HK-2 (cell line): Measurements from ENCODE around the gene TRPC4AP.

Experiments
- DNase-seq: peaks from one replicate; pipeline ENCODE4 v3.0.0-alpha.2; 2018; ENCODE audit not compliant: unreplicated experiment

The TRPC4AP gene

DNA sequence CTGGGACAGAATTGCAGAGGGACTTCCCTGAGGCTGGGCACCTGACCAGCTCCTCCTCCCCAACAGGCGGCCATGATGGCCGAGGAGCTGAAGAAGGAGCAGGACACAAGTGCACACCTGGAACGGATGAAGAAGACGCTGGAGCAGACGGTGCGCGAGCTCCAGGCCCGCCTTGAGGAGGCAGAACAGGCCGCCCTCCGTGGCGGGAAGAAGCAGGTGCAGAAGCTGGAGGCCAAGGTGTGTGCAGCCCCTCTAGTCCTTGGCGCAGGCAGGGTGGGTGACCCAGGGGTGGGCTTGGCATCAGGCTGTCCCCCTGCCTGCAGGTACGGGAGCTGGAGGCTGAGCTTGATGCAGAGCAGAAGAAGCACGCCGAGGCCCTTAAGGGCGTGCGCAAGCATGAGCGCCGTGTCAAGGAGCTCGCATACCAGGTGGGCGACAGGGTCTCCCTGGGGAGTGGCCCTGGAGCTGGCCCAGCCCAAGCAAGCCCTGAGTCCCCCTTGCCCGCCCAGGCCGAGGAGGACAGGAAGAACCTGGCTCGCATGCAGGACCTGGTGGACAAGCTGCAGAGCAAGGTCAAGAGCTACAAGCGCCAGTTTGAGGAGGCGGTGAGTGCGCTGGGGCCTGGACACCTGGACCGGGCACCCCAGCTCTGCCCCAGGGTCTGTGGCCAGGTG is 91.5 kb downstream of the TRPC4AP start:
- DNase-seq: no peak

DNA sequence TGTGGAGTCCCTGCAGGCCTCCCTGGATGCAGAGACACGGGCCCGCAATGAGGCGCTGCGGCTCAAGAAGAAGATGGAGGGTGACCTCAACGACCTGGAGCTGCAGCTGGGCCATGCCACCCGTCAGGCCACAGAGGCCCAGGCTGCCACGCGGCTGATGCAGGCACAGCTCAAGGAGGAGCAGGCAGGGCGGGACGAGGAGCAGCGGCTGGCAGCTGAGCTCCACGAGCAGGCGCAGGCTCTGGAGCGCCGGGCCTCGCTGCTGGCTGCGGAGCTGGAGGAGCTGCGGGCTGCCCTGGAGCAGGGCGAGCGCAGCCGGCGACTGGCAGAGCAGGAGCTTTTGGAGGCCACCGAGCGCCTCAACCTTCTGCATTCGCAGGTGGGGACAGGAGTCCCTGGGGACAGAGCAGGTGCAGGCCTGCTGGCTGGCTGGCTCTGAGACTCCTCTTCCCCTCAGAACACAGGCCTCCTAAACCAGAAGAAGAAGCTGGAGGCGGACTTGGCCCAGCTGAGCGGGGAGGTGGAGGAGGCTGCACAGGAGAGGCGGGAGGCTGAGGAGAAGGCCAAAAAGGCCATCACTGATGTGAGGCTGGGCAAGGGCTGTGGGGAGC is 92.2 kb downstream of the TRPC4AP start:
- DNase-seq: no peak

DNA sequence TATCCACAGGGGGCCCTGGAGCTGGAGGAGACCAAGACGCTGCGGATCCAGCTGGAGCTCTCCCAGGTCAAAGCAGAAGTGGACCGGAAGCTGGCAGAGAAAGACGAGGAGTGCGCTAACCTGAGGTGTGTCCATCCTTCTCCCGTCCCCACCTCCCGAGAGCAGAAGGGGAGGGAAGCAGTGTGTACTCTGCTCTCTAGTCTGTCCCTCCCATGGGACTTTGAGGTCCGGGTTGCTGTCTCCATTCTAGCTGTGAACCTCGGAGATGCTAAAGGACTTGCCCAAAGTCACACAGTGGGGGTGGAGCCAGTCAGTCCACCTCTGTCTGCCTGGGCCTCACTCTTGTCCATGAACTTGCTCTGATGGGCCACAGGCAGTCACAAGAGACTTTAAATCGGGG is 92.8 kb downstream of the TRPC4AP start:
- no peak for DNase-seq

DNA sequence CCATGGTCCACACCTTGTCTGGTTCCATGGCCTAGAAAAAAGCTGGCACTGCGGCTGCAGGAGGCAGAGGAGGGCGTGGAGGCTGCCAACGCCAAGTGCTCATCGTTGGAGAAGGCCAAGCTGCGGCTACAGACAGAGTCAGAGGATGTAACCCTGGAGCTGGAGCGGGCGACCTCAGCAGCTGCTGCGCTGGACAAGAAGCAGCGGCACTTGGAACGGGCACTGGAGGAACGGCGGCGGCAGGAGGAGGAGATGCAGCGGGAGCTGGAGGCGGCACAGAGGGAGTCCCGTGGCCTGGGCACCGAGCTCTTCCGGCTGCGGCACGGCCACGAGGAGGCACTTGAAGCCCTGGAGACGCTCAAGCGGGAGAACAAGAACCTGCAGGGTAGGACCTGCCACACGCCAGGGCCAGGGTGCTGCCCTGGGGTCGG is 93.6 kb downstream of the TRPC4AP start:
- no peak for DNase-seq

DNA sequence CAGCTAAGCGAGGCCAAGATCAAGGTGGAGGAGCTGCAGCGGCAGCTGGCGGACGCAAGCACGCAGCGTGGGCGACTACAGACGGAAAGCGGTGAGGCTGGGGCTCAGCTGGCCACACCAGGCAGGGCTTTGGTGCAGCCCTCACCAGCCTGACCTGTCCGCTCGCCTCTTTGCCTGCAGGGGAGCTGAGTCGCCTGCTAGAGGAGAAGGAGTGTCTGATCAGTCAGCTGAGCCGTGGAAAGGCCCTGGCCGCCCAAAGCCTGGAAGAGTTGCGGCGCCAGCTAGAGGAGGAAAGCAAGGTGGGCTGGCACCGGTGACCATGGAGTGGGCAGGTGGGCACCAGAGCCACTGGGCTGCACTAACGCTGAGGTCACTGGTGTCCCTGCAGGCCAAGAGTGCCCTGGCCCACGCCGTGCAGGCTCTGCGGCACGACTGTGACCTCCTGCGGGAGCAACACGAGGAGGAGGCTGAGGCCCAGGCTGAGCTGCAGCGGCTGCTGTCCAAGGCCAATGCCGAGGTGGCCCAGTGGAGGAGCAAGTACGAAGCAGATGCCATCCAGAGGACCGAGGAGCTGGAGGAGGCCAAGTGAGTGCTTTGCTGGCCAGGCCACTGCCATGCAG is 94.2 kb downstream of the TRPC4AP start:
- DNase-seq: no peak

DNA sequence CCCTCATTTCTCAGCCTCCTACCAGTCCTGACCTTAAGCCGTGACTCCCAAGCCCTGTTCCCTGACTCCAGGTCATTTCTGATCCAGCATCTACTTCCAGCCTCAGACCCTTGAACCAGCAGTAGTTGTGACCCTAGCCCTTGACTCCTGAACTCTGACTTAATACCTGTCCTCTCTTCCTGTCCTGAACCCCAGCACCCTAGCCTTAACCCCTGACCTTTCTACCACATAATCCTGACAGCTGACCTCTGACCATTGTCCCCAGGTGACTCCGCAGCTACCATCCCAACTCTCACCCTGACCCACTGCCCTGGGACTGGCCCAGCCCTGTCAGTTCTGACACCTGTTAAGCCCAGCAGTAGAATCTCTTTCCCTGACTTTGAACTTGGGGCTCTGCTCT is 94.8 kb downstream of the TRPC4AP start:
- DNase-seq: no peak

DNA sequence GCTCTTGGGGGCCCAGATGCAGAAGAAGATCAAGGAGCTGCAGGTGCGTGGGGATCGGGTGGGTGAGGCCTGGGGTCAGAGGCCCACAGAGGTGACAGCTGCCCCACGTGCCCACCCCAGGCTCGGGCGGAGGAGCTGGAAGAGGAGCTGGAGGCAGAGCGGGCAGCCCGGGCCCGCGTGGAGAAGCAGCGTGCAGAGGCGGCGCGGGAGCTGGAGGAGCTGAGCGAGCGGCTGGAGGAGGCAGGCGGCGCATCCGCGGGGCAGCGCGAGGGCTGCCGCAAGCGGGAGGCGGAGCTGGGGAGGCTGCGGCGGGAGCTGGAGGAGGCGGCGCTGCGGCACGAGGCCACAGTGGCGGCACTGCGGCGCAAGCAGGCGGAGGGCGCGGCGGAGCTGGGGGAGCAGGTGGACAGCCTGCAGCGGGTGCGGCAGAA is 95.5 kb downstream of the TRPC4AP start:
- DNase-seq: no peak

DNA sequence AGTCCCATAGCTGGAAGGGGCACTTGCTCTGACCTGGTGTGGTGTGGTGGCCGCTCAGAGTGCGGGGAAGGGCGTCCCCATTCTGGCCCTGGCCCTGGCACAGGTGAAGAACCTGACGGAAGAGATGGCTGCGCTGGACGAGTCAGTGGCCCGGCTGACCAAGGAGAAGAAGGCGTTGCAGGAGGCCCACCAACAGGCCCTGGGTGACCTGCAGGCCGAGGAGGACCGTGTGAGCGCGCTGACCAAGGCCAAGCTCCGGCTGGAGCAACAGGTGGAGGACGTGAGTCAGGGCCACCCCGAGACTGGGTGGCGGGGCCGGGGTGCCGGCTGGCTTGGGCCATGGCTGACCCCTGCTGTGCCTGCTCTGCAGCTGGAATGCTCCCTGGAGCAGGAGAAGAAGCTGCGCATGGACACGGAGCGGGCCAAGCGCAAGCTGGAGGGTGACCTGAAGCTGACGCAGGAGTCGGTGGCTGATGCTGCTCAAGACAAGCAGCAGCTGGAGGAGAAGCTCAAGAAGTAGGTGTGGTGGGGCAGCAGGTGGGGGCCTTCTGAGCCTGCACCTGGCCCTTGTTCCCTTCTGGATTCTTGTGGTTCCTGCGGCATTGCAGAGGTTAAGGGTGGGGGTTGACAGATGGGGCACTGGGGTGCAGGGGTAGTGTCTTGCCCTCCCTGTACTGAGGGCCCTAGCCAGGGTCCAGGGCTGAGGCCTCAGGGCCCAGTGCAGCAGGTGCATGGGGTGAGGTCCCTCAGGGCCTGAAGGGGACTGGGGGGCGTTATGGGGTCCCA is 96.2 kb downstream of the TRPC4AP start:
- no peak for DNase-seq

DNA sequence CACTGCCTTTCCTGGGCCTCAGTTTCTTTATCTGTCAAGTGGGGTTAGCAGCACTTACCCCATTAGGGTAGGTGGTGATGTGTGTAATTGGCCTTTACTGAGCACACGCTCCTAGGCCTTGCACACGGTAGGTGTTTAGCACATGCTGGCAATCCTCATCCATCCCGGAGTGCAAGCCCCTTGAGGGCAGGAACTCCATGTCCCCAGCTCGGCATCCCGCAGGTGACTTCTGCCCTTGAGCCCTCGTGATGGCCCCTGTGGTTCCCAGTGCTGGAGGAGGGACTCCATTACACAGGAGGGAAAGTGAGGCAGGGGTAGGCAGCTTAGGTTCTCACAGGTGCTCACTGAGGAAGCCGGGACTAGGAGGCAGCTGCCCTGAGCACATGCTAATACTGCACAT is 96.9 kb downstream of the TRPC4AP start:
- DNase-seq: no peak

DNA sequence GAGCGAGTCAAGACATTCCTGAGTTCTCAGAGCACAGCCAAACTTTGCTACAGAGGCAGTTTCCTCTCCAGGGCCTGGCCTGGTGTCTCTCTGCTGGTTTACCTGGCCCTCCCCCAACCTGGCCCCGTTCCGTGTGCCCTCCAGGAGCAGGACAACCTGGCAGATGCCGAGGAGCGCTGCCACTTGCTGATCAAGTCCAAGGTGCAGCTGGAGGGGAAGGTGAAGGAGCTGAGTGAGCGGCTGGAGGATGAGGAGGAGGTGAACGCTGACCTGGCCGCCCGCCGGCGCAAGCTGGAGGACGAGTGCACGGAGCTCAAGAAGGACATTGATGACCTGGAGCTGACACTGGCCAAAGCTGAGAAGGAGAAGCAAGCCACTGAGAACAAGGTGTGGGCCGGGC is 97.4 kb downstream of the TRPC4AP start:
- no peak for DNase-seq

DNA sequence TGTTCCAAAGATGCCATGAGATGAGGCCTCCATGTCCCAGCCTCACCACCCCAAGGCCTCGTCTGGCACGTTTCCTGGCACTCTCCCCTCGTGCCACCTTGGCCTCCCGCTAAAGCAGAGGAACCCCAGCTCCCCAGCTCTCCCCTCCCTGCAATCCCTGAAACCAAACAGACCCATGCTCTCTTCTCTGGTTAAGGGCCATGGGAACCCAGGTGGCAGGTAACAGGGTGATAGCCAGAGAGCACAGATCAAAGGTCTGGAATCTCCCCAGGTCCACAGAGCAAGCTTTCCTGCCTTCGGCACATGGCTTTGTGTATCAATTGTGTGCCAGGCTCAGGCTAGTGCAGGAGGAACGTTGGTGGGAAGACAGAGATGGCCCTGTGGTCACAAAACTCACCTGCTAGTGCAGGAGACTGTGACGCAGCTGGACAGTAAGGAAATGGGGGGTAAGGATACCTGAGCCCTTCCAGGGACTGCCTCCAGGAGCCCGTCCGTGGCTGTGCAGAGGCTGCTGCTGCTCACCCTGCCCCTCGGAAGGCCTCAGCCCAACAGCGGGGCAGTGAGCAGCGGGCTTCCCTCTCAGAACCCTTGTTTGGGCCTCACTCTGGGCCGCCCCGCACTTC is 98.0 kb downstream of the TRPC4AP start:
- no peak for DNase-seq

DNA sequence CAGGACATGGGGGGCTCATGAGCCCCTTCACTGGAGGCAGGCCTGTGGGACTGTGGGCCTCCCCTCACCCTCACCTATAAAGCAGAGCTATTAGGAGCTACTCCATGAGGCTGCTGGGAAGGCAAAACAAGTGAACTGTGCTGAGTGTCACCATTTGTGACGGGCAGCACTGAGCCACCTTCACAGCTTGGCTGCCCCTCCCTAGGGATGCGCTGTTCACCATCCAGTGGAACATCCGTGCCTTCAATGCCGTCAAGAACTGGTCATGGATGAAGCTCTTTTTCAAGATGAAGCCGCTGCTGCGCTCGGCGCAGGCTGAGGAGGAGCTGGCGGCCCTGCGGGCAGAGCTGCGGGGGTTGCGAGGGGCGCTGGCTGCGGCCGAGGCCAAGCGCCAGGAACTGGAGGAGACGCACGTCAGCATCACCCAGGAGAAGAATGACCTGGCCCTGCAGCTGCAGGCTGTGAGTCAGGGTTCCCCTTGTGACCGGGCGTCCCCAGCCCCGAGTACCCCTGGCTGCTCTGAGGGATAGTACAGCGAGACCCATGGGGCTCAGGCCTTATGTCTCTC is 98.6 kb downstream of the TRPC4AP start:
- DNase-seq: no peak

DNA sequence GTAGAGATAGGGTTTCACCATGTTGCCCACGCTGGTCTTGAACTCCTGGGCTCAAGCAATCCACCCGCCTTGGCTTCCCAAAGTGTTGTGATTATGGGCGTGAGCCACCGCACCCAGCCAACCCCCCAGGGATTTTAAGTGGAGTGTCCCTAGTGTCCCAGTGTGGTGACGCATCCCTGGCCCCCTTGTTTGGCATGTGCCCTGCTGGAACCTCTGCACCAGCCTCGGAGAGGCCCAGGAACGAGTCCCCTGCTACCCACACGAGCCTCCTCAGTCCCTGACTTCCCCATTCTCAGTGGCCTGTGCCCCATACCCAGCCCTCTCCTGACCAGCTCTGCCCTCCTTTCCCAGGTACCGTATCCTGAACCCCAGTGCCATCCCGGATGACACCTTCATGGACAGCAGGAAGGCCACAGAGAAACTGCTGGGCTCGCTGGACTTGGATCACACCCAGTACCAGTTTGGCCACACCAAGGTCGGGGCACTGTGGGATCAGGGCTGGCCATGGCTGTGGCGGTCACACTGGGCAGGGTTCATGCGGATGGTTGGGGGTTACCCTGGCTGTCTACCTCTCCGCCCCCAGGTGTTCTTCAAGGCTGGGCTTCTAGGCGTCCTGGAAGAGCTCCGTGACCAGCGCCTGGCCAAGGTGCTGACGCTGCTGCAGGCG is 99.7 kb downstream of the TRPC4AP start:
- no peak for DNase-seq

DNA sequence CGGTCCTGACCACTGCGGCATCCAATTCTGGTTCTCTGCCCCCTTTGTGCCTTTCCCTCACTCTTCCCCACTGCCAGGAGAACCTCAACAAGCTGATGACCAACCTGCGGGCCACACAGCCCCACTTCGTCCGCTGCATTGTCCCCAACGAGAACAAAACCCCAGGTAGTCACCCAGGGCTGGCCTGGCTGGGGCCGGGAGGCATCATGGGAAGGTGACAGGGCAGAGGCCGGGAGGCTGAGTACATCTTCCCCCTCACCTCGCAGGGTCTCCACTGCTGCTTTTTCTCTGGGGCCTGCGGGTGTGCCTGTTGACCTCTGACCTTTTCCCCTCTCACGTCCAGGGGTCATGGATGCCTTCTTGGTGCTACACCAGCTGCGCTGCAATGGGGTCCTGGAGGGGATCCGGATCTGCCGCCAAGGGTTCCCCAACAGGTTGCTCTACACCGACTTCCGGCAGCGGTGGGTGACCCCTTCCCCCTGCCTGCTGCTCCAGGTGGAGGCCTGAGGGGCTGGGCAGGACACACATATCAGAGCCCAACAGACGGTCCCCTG is 101.9 kb downstream of the TRPC4AP start:
- no peak for DNase-seq

DNA sequence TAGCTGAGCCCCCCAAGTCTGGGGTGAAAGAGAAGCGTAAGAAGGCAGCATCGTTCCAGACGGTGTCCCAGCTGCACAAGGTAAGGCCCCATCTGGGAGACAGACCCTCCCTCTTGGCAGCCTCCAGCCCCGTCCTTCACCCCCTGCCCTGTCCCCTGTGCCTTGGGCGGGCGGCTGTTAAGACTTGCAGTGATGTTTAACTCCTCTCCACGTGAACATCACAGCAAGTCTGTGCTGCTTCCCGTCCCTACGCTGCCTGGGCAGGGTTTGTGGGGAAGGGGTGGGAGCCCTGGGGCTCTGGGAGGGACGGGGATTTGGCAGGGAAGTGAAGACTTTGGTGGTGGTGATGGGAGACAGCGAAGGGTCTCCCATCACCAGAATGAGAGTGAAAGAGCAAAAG is 102.4 kb downstream of the TRPC4AP start:
- DNase-seq: no peak

DNA sequence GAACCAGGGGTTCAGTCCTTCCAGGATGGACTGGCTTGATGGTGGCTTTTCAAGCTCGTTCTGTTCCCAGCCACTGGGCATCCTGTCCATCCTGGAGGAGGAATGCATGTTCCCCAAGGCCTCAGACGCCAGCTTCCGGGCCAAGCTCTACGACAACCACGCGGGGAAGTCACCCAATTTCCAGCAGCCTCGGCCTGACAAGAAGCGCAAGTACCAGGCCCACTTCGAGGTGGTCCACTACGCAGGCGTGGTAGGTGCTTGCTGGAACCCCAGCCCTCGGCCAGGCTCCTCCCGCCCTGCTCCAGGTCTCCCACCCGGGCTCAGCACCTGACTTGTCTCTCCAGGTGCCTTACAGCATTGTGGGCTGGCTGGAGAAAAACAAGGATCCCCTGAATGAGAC is 102.9 kb downstream of the TRPC4AP start:
- no peak for DNase-seq

DNA sequence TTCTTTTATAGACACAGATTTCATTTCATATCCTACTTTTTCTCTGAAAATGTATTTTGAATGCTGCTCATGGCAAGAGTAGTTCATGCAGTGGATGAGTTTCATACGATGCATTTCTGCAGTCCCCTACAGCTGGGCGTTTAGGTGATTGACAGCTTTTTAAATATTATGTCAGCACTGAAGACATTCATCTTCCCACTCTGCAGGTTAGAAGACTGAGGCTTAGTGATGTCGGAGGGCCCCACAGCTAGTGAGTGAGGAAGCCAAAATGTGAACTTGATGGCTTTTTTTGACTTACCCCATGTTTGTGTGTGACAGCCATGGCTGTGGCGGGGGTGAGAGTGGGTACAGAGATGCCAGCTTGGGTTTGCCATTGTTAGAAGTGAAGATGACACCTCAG is 103.5 kb downstream of the TRPC4AP start:
- DNase-seq: no peak

DNA sequence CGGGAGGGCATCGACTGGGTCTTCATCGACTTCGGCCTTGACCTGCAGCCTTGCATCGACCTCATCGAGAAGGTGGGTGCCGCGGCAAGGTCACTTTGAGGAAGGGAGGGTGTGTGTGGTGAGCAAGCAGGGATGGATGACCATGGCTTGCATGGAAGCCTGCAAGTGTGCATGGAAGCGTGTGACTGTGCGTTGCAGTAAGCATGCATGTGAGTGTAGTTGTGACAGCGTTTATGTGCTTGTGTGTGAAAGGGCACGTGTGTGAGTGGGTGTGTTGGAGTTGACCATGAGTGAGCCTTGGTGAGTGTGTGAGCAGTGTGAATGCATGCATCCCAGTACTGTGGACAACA is 104.4 kb downstream of the TRPC4AP start:
- no peak for DNase-seq

DNA sequence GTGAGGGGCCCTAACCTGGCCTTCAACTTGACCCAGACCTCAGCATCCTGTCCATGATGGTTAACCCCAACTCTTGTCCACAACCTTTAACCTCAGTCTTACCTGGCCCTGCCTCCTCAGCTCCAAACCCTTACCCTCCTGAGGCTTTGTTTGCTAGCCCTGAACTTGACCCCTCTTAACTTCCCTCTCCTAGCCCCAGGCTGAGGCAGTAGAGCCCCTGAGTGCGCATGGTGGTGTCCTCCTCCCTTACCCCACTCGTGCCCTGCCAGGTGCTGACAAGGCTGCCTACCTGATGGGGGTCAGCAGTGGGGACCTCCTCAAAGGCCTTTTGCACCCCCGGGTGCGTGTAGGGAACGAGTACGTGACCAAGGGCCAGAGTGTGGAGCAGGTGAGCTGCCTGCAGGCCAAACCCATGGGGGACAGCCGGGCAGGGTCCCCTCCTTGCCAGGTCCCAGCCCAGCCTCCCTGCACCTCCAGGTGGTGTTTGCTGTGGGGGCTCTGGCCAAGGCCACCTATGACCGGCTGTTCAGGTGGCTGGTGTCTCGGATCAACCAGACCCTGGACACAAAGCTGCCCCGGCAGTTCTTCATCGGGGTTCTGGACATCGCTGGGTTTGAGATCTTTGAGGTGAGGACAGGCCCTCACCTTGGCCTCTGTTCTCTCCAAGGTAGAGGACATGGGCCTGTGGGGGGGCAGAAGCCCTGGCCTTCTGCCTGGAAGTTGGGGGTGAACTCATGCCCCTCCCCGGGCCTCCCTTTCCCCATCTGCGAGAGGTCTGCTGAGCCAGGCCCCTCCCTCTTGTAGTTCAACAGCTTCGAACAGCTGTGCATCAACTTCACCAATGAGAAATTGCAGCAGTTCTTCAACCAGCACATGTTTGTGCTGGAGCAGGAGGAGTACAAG is 105.1 kb downstream of the TRPC4AP start:
- no peak for DNase-seq
